GM11168 (cell line): ENCODE data around the gene SLC6A6.
"Not testable (repeated sequence)": the region's sequence is repeated elsewhere in the genome, so short reads cannot be mapped to it uniquely, and the experiment has no call there.

Source experiments
- in situ Hi-C: fragments of 300-500 bp; cut with MboI; formaldehyde crosslinking; loops from one replicate; pipeline ENCODE4 v1.12.0; 2022; ENCODE audit warnings: low sequenced_read_pairs; ENCODE audit not compliant: unreplicated experiment

Gene SLC6A6

DNA sequence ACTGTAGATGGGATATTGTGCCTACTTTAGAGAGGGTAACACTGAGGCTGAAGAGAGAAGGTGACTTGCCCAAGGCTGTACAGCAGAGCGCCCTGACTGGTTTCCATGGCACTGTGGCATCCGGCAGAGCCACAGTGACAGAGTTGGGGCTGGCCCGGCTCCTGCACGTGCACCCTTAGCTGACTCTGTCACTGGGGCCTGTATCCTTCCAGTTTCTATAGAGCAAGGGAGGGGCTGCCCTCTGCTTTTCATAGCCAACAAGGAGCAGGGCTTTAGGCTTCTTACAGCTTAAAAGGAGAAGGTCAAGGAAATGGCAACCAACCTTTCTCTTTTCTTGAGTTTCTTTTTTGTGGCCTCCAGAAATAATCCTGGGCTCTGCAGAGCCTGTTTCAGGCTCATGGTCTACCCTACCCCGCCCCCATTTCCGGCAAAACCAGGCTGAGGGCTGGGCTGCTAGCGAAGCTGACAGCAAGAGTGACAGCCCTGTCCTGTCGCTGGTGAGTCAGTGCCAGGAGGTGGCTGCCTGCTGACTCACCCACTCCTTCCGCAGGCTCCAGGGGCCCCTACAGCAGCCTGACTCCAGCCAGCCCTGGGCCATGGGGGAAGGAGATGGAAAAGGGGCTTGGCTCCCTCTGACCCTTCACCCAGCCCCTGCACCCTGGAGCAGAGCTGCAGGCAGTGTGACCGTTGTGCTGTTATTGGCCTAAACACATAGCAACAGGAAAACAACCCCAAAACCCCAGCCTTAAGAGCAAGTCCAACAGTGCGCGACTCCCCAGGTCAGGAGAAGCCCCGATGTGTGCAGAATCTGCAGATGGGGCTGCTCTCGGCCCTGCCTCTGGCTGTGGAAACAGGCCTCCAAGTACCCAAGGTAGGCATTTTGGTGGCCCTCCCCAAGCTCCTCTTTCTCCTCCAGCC is 29.8 kb downstream of the SLC6A6 start:
- in situ Hi-C loops = no loop called here

DNA sequence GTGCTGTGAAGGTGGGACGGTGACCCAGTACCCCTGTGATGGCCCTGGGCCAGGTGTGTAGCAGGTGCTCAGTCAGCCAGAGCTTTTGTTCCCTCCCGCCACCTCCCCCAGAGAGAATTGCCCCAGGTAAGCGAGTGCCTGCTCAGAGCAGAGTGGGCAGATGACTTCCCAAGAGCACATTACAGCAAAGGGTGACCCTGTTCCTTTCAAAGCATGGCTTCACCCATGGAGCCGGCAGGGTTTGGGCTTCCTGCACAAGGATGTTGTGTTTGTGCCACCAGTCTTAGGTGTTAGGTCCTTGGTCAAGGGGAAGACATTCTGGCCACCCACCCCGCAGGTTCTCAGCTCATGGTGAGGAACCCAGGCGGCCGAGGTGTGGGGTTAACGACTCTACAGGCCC is 30.7 kb downstream of the SLC6A6 start:
- in situ Hi-C loops = no loop called here

DNA sequence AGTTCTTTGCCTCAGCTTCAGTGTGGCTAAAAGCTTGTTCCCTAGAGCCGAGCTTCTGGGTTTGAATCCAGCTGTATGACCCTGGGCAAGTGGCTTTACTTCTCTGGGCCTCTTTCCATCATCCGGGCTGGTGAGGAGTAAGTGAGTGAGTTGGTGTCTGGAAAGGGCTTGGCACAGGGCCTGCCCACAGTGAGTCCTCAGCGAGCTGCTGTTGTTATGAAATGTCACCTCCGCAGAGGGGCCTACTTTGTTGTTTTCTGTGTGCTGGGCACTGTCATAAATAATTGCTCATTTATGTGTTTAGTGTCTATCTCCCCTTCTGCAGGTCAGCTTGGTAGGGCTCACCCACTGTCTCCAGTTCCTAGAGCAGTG is 31.7 kb downstream of the SLC6A6 start:
- in situ Hi-C loops = no loop called here

DNA sequence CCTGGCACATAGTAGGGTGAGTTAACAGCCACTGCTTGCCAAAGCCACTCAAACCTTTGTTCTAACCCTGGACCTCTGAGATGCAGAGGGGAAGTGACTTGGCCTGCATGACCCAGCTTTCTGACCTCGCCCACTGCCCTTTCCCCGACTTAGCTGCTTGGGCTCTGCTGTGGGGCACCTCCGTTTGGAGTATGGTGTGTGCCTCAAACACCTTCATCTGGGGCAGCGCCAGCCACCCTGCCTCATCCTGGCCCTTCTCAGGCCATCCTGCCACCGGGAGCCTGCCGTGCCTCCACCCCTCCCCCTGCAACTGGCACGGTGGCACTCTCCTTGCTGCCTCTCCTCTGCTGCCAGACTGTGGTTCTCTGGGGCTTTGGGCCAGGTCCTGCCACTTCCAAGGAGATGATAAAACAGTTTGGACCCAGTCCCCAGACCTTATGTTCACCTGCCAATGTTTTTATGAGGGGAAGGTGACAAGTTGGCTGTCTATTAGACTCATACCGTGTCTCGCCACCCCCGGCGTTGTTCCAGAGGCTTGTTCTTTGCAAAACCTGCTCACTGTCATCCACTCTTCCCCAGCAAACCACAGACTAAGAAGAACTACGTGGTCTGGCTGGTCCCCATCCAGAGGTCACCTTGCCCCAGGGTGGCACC is 32.2 kb downstream of the SLC6A6 start:
- in situ Hi-C loops = no loop called here

DNA sequence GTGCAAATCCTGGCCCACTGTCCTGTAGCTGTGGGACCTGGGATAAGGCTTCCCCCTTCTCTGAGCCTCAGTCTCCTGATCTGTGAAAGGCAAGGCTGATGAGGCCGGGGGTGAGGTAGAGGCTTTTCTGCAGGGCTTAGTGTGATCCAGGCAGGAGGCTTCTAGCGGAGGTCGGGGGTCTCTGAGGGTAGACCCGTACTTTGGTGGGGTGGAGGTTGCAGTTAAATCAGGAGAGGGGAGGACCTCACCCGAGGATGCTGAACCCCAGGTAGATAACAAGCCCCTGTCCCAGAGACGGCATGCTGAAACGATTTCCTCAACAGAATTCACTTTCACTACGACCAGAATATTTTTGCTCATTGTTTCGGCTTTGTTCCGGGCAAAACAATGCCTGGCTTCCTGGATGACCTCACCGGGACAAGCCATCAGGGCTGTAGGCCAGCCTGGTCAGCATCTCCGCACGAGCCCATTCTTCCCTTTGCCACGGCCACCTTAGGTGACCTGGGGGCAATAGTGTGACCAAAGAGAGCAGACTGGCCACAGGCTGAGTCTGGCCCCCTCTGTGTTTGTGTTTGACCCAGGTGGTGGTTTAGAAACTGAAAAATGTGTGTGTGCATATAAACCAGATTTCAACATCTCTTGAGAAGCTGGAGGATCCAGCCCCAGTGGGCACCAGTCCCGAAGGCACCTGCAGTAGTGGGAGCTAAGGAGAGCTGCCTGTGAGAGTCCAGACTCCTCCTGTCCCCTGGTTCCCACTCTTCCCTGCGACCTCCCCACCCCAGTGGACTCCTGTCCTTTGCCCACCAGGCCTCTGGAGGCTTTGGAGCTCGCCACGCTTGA is 33.0 kb downstream of the SLC6A6 start:
- in situ Hi-C loops = no loop called here

DNA sequence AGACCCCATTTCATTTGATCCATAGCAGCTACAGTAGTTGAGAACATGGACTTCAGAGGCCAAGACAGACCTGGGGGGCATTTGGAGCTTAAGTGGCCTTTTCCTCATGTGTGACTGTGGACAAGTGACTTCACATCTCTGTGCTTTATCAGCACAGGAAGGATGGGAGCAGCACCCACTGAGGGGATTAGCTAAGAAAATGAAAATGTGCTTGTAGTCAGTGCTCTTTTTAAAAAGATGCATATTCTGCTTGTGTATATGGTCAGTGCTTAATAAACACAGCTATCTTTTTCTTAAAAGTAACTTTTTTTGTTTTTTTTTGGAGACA is 34.5 kb downstream of the SLC6A6 start:
- in situ Hi-C loops = no loop called here

DNA sequence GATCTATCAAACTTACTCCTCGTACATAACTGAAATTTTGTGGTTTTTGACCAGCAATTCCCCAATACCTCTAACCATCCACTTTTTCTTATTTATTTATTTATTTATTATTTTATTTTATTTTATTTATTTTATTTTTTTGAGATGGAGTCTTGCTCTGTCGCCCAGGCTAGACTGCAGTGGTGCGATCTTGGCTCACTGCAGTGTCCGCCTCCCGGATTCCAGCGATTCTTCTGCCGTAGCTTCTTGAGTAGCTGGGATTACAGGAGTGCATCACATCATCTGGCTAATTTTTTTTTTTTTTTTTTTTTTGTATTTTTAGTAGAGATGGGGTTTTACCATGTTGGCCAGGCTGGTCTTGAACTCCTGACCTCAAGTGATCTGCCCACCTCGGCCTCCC is 35.3 kb downstream of the SLC6A6 start:
- in situ Hi-C loops = not testable (repeated sequence)

DNA sequence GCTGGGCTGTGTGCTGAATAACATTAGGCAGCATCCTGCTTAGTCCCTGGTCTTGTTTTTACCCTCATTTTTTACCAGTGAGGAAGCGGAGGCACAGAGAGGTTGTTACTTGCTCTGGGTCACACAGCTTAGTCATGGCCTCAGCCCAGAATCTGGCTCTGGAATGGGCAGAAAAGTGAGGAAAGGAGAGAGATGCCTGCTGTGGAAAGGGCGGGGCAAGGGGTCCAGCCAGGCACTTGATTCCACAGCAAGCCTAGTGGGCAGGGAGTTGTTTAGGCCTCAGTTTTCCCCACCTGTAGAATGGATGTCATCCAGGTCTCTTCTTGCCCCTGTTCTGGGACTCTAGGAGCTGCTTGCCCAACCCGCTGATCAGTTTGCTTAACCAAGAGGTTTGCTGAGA is 35.9 kb downstream of the SLC6A6 start:
- in situ Hi-C loops = no loop called here

DNA sequence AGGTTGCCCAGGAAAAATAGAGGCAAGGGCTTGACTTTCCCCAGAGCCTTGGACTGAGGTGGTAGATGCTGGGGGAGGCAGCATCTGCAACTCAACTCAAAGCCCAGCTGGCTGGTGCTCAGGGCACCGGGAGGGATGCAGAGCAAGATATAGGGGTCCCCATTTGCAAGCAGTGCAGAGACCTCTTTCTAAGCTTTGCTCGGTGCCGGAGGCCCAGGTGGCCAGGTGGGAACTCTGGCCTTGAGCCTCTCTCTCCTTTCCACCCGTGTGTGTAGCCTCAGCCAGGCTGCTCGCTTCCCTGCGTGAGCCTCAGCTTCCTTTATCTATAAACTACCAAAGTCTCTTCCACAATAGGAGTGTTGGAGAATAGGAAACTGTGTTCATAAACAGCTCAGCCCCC is 36.5 kb downstream of the SLC6A6 start:
- in situ Hi-C loops = no loop called here

DNA sequence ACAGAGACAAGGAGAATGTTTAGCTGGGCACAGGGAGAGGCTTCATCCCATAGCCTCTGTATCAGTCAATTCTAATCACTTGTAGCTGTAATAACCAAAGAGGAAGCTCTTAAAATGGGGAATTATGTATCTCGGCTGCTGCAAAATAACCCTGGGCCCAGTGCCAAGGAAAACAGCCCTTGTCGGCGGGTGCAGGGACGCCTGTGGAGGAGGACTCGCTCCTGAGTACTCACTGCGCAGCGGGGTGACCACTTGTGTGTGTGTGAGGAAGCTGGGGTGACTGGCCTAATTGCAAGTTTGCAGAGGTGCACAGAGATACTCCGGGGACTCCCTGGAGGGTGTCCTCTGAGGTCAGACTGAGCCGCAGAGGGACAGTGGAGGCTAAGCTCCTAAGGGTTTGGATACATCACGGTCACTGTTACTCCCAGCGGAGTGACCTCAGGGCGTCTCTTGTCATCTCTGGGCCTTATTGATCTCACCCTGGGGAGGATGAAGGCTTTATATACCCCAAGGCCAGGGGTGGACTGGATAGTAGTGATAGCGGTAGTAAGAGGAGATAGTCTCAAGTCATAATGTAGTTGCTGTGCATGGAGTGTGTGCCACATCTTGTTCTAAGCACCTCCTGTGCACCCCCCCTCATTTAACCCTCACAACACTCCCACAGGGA is 37.2 kb downstream of the SLC6A6 start:
- in situ Hi-C loops = no loop called here

DNA sequence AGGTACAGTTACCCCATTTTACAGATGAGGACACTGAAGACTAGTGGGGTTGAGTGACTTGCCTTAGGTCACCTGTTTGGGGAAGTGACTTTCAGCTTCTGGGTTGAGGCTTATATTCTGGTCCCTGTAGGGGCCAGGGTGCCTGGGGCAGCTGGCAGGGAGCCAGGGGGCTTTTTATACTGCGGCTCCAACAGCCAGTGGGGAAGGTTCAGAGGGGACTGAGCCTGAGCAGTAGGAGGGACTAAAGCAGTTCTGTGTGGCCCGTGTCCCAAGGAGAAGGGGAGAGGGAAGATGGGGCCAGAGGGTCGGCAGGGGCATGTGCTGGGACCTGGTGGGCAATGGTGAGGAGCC is 37.7 kb downstream of the SLC6A6 start:
- in situ Hi-C loops = no loop called here

DNA sequence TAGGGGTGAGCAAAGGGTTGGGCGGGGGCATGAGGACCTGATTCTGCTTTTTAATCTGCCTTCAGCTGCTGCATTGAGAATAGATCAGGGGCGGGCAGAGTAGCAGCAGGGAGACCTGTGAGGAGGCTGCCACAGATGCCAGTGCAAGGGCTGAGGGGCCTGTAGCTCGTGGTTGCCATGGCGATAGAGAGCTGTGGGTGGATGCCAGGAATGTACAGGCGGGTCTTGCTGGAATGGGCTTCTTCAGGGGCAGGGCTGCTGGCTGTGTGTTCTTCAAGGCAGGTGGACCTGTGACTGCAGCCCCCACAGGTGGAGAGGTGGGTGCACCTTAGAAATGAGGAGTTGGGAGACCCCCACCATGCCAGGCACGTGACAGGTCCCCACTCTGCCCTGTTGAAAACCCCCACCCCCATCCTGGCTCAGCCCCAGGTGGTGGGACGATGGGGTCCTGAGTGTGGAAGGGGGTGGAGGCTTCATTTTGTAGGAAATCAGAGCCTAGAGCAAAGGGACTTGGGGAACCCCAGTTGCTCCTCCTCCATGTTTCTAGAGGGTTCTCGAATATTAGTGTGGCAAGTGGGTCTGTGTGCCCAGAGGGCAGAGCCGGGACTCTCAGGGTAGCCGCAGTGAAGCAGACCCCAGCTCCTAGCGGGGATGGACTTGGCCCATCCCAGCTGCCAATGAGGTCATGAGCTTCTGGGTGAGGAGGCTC is 38.3 kb downstream of the SLC6A6 start:
- in situ Hi-C loops = no loop called here

DNA sequence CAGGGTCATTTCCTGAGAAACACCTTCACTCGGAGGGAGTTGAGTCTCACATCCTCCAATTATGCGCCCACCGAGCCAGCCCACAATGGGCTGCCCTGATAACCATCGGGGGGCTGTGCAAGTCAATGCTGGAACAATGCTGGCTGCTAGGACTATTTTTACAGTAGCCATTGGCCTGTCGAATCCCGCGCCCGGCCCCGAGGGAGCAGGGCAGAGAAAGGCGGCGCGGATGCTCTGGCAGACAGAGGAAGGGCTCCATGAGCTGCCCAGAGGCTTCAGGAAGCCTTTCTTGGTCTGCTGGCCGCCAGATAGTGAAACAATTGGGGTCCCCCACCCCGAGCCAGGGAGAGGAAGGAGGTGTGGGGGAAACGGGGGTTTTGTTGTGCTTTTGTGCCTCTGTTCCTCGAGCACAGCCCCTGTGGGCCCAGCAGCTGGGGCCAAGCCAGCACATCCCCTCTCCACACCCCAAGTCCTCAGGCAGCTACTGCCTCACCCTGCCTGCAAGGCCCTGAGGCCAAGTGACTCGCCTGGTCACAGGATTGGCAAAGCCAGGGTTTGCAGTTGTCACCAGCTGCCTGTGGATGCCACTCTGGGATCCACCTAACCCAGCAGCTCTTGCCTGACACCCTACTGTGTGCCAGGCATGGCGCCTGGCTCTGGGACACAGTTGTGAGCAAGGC is 39.0 kb downstream of the SLC6A6 start:
- in situ Hi-C loops = no loop called here

DNA sequence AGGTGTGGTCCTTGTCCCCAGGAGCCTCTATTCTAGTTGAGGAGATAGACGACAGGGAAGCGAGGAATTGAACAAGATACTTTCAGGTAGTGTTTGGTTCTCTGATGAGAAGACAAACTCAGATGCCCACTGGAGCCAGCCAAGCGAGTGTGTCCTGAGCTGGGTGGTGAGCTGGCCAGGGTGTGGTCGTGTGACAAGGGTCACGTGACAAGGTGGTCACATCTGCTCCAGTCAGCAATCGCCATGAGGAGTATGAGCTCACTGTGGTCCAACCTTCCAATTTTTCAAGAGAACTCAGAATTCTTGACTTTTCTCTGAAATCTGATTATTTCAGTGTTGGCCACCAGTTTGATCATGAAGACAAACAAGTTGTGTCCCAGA is 39.5 kb downstream of the SLC6A6 start:
- in situ Hi-C loops = no loop called here

DNA sequence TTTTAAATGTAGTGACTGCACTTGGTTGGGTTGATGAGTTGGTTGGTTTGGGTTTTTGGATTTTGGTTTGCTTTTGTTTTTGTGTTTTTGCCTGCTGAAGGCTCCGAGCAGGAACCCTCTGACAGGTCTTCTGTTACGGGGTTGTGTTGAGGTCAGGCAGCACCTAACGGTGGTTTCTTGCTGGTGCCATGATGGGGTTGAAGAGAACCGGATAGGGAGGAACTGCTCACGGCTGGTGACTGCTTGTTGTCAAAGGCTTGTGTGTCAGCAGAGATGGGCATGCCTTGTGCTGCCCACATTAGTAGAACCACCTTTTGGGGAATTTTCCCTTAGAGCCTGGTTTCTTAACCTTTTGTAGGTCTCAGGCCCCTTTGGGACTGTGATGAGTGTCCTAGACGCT is 42.0 kb downstream of the SLC6A6 start:
- in situ Hi-C loops = no loop called here

DNA sequence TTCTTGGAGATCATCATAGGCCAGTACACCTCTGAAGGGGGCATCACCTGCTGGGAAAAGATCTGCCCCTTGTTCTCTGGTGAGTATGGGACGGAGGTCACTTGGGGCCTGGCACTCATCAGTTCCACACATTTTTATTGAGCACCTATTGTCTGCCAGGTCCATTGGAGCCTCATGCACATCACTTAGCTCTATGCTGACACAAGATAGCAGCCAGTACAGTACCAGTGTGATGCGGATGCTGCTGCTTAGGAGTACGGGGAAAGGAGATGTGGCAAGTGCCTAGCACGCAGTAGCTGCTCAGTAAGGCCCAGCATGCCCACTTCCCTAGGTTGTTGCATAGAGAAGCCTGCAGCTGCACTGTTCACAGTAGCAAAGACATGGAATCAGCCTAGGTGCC is 43.4 kb downstream of the SLC6A6 start:
- in situ Hi-C loops = no loop called here

DNA sequence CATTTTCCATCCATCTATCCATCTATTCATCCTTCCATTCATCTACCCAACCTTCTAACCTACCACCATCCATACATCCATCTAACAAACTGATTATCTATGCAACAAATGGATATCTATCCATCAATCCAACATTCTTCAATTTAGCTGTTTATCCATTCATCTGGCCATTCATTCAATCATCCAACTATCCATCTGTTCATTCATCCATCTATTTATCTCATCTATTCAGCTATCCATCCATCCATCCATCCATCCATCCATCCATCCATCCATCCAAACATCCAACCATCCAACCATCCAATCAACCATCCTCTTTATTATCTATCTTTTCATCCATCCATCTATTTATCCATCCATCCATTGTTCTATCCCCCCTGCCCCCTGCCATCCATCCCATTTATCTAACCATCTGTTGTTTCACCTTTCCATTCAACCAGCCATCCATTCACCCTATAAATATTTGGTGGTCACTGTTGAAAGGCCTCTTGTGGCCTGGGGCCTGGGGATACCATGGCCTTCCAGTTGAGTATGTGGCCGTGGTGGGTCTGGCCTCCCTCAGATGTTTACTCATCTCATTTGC is 44.7 kb downstream of the SLC6A6 start:
- in situ Hi-C loops = no loop called here

DNA sequence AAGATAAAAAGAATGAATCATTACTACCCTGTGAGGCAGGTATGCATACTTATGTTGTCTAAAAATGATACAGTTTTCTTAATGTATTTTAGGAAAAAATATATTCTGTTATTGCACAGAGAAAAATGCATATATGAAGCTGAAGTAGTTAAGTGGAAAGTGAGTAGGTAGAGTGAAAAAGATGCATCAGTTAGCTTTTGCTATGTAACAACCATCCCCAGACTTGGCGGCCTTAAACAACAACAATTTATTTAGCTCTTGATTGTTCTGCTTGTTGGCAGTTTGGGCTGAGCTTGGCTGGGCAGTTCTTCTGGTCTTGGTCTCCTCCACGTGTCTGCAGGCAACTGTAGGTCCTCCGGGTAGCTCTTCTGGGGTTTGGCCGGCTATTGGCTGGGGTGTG is 45.7 kb downstream of the SLC6A6 start:
- in situ Hi-C loops = no loop called here
